Measurements from ENCODE around the gene C1GALT1.

Gene C1GALT1

DNA sequence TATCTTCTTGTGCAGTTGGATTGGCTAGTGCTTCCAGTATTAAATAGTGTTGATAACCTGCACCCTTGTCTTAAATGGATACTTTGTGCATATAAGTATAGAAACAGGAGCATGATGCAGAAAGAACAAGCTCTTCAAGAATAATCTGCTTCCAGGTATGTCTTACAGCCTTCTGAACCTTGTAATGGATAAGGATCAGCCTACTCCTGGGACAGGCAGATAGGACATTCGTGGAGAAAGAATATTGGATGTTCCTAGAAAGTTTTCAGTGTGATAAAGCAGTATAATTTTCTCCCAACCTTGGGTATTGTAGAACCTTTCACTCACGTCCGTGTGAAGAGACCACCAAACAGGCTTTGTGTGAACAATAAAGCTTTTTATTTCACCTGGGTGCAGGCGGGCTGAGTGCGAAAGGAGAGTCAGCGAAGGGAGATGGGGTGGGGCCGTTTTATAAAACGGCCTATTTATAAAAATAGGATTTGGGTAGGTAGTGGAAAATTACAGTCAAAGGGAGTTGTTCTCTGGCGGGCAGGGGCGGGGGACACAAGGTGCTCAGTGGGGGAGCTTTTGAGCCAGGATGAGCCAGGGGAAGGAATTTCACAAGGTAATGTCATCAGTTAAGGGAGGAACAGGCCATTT, 27.2 kb downstream of the C1GALT1 start:
- no peaks in the 10 kb centered on the region for H3K36me3 ChIP-seq
- H3K4me1 ChIP-seq (ENCODE audit: control insufficient read depth in 1 of 2, insufficient read depth in 1 of 2, low read depth in 1 of 2, low read length in 1 of 2) = no peaks in the 10 kb centered on the region
- H3K27me3 ChIP-seq = no peaks in the 10 kb centered on the region
- no peak overlapping the region for H3K4me3 ChIP-seq (ENCODE audit: low read depth in 1 of 2, low read length in 1 of 2)
- H3K9me3 ChIP-seq = no peaks in the 10 kb centered on the region
- no peak overlapping the region for H3K27ac ChIP-seq
- no peak for TF ChIP-seq CTCF (IDR thresholded peaks at IDR 0.05)

GRCh38 chr7:7210475-7211237, 28.3 kb downstream of the C1GALT1 start:
- Histone ChIP-seq H3K27me3 (no peaks in the 10 kb centered on the region), H3K36me3 (peaks cover 1% of the 10 kb centered on the region), H3K4me1 (ENCODE audit: control insufficient read depth in 1 of 2, insufficient read depth in 1 of 2, low read depth in 1 of 2, low read length in 1 of 2) (no peaks in the 10 kb centered on the region)

DNA sequence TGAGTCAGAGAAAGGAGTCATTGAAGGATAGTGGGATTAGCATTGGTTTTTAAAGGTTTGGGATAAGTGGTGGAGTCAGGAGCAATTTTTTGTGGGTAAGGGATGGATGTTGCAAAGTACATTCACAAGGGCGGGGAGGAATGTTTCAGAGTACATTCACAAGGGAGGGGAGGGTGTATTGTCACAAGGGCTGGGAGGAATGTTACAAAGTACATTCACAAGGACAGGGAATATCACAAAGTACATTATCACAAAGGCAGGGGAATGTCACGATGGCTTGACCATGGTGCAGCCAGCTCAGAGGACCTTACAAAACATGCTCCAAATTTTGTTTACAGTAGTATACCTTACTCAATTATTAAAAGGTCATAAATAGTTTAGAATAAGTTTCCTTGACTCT, 30.3 kb downstream of the C1GALT1 start:
- H3K4me1 ChIP-seq (ENCODE audit: control insufficient read depth in 1 of 2, insufficient read depth in 1 of 2, low read depth in 1 of 2, low read length in 1 of 2) = no peaks in the 10 kb centered on the region
- TF ChIP-seq CTCF (IDR thresholded peaks at IDR 0.05) = no peak
- no peaks in the 10 kb centered on the region for H3K27me3 ChIP-seq
- peaks cover 18% of the 10 kb centered on the region for H3K36me3 ChIP-seq
- H3K27ac ChIP-seq = no peak overlapping the region
- no peaks in the 10 kb centered on the region for H3K9me3 ChIP-seq
- no peak overlapping the region for H3K4me3 ChIP-seq (ENCODE audit: low read depth in 1 of 2, low read length in 1 of 2)

More at GRCh38 chr7:7210475-7211237, 28.3 kb downstream of the C1GALT1 start:
- TF ChIP-seq CTCF (IDR thresholded peaks at IDR 0.05) = no peak
- Histone ChIP-seq H3K9me3 (no peaks in the 10 kb centered on the region), H3K27ac (no peak overlapping the region), H3K4me3 (ENCODE audit: low read depth in 1 of 2, low read length in 1 of 2) (no peak overlapping the region)

DNA sequence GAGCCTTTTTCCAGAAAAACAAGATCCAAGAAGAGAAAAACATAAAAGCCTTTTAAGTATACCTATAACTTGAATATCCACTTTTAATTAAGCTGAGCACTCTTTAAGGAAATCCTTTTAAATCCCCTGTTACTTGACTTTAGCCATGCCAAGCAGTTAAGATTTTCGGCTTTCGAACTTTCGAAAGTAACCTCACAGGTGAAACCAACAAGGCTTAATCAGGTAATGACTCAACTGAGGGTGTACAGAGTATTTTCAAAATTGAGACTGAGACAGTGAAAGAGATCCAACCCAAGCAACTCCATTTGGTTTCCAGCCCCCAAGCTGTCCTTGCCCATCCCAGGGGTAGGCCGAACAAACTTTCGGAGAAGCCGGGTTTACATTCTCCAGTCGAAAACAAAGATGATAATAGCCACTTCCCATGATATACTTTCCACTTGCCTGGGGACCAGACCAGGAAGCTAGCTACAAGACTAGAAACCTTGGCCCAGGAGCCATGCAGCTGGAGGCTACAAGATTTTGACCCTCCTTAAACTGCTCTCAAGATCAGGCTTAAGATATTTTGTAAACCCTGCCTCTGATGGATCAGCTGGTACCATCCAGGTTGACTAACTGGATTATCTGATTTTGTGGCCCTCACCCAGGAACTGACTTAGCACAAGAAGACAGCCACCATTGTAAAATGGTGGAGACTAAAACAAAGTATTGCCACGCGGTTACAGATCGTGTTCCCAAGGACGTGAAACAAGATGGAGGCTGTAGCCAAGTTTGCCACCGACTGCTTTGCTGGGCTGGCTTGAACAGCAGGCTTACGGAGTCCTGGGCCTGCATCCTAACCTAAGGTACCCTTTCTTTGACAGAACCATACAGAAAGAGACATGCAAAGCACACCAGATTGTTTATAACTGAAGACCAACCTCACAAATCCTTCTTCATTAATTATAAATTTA, 32.3 kb downstream of the C1GALT1 start:
- no peak for TF ChIP-seq CTCF (IDR thresholded peaks at IDR 0.05)
- Histone ChIP-seq H3K36me3 (peaks cover 18% of the 10 kb centered on the region), H3K27ac (no peak overlapping the region), H3K9me3 (no peaks in the 10 kb centered on the region), H3K4me1 (ENCODE audit: control insufficient read depth in 1 of 2, insufficient read depth in 1 of 2, low read depth in 1 of 2, low read length in 1 of 2) (peaks cover 8 to 14% of the 10 kb centered on the region in 2 experiments), H3K27me3 (no peaks in the 10 kb centered on the region), H3K4me3 (ENCODE audit: low read depth in 1 of 2, low read length in 1 of 2) (no peak overlapping the region)

DNA sequence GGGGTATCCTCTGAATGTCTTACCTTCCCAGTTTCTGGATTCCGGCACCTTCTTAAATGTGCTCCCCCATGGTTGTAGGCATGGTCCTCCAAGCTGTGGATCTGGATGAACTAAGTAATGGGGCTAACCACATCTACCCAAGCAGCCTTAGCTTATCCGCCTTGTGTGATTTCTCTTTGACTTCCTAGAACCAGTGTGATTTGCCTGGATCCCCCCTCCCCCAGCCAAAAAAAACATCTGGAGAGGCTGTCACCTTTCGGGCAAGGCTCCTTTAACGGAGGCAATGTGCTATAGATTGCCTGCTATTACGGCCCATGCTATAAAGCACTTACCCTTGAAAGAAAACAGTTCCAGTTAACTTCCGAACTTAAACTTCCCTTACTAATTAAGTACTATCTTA, 33.9 kb downstream of the C1GALT1 start:
- peaks cover 18% of the 10 kb centered on the region for H3K36me3 ChIP-seq
- no peak overlapping the region for H3K27ac ChIP-seq
- no peak overlapping the region for H3K4me3 ChIP-seq (ENCODE audit: low read depth in 1 of 2, low read length in 1 of 2)
- peaks cover 8 to 18% of the 10 kb centered on the region in 2 experiments for H3K4me1 ChIP-seq (ENCODE audit: control insufficient read depth in 1 of 2, insufficient read depth in 1 of 2, low read depth in 1 of 2, low read length in 1 of 2)
- H3K9me3 ChIP-seq = no peaks in the 10 kb centered on the region
- TF ChIP-seq CTCF (IDR thresholded peaks at IDR 0.05) = no peak
- no peaks in the 10 kb centered on the region for H3K27me3 ChIP-seq

Data from neutrophil (primary cell).